GM20000 (cell line): ENCODE data around the gene STRIP1.
"Not testable (repeated sequence)": the region's sequence is repeated elsewhere in the genome, so short reads cannot be mapped to it uniquely, and the experiment has no call there.

Experiments
- DNase-seq: peaks from one replicate; pipeline ENCODE4 v3.0.0; 2012; ENCODE audit warnings: low spot score
- TF ChIP-seq, protein P1 (sequence below): IDR thresholded peaks from 2 replicates; pipeline ENCODE4 v1.5.1; 2012; ENCODE audit warnings: mild to moderate bottlenecking, control low read depth; ENCODE audit errors: extremely low read depth, missing control alignments

Gene STRIP1

DNA sequence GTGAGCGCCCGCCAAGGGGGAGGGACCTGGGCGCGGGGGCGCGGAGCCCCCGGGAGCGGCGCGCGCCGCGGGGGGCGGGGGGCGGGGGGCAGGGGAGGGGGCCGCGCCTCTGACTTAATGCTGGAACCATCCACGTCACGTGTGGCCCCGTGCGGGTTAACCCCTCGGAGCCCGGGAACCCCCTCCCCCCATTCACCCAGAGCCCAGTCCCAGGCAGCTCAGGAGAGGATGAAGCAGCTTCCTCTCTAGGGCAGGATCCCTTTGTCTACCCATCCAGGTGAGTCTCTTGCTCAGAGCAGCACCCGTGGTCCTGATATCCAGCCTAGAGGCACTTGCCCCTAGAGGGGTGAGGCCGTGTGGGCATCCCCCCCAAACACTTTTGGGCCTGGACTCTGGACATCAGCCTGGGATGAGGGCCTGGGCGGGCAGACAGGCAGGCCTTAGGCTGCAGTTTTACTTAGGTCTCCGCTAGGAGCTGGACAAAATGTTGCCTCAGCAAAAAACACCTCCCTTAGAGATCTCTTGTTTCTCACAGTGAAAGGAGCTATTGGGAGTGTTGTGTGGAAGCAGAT is 36.3 kb downstream of the STRIP1 start, which contains the start of gene ALX3:
ALX3 (minus strand) TSS at position 2 of the 572 bp plus-strand sequence. CDS start 60 bp downstream, outside the sequence.
- DNase-seq = no peak

DNA sequence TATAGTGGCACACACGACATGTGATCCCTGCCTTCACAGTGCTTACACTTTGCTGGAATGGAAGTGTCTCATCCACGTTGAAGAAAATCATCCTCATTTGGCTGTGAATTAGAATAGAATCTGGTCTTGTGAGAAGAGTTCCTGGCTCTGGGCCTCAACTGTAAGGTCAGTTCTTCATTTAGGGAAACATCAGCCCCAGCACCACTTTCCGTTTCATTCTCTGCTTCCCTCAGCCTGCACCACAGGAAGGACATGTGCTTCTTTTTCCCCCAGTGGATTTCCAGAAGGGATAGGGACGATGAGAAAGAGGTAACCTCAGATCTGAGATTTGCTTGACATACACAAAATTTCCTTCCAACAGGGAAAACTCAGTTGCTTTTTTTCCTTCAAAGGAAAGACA is 39.7 kb downstream of the STRIP1 start:
- no peak for DNase-seq
- TF ChIP-seq, protein P1, sequence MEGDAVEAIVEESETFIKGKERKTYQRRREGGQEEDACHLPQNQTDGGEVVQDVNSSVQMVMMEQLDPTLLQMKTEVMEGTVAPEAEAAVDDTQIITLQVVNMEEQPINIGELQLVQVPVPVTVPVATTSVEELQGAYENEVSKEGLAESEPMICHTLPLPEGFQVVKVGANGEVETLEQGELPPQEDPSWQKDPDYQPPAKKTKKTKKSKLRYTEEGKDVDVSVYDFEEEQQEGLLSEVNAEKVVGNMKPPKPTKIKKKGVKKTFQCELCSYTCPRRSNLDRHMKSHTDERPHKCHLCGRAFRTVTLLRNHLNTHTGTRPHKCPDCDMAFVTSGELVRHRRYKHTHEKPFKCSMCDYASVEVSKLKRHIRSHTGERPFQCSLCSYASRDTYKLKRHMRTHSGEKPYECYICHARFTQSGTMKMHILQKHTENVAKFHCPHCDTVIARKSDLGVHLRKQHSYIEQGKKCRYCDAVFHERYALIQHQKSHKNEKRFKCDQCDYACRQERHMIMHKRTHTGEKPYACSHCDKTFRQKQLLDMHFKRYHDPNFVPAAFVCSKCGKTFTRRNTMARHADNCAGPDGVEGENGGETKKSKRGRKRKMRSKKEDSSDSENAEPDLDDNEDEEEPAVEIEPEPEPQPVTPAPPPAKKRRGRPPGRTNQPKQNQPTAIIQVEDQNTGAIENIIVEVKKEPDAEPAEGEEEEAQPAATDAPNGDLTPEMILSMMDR = no peak

More for the DNA sequence above, 36.3 kb downstream of the STRIP1 start, which contains the start of gene ALX3:
- TF ChIP-seq, protein P1 = no peak

DNA sequence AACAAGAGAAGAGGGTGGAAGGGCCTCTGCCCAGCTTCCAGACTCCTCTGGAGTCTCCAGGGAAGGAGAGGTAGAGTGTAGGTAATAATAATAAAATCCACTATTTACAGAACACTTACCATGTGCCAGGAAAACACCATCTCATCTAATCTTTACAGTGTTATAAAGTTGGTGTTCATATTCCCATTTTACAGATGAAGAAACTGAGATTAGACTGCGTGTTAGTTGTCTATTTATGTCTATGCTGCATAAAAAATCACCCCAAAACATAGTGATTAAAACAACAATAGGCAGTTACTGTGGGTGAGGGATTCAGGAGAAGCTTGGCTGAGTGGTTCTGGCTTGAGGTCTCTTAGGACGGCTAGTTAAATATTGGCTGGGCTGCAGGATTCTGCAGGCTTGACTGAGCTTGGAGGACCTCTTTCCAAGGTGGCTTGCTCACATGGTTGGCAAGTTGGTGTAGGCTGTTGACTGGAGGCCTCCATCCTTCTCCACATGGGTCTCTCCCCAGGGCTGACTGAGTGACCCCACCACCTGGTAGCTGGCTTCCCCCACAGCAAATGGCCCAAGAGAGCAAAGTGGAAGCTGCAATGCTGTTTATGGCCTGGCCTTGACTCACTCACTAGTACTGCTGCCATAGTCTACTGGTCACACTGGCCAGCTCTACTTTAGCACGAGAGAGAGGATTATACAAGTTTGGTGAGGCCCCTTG is 42.5 kb downstream of the STRIP1 start:
- no peak for DNase-seq
- TF ChIP-seq, protein P1 = no peak

DNA sequence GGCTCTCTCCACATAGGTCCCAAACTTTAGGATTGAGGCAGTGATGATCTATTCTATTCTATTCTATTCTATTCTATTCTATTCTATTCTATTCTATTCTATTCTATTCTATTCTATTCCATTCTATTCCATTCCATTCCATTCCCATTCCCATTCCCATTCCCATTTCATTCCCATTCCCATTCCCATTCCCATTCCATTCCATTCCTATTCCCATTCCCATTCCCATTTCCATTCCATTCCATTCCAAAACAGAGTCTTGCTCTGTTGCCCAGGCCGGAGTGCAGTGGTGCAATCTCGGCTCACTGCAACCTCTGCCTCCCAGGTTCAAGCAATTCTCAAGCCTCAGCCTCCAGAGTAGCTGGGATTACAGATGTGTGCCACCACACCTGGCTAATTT is 45.6 kb downstream of the STRIP1 start:
- DNase-seq = not testable (repeated sequence)

DNA sequence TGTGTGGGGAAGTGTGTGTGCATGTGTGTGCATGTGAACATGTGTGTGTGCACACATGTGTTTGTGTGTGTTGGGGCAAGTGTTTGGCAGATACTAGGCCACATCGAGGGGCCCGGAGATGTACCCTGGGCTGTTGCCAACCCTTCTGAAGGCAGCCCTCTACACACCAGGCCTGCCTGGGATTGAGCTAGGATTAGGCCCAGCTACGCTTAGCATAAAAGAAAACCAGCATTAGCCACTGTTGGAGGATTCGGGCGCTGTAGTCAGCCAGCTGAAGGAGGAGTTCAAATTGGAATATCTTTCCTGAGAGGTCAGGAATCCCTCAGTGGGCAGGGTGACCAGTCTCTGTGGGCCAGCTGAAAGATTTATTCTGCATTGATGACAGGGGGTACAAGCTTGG is 46.6 kb downstream of the STRIP1 start:
- TF ChIP-seq, protein P1 = no peak
- no peak for DNase-seq

DNA sequence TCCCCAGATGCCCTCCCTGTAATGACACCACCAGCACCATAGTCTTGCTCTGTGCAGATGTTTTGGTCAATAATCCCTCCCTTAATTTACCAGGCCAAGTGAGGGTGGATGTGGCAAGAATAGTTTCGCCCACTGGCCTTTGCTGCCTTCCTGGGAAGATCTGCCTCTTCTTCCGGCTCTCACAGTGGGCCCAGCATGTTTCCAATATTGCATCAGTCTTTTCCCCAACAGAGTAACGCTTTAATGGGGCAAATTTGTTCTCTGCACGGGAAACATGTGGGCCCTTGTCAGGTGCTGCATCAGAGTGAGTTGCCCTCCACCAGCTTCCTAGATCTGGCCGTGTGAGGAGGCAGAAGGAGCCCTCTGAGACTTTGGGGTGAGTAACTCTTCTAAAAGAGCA is 48.1 kb downstream of the STRIP1 start:
- TF ChIP-seq, protein P1 = no peak
- no peak for DNase-seq

DNA sequence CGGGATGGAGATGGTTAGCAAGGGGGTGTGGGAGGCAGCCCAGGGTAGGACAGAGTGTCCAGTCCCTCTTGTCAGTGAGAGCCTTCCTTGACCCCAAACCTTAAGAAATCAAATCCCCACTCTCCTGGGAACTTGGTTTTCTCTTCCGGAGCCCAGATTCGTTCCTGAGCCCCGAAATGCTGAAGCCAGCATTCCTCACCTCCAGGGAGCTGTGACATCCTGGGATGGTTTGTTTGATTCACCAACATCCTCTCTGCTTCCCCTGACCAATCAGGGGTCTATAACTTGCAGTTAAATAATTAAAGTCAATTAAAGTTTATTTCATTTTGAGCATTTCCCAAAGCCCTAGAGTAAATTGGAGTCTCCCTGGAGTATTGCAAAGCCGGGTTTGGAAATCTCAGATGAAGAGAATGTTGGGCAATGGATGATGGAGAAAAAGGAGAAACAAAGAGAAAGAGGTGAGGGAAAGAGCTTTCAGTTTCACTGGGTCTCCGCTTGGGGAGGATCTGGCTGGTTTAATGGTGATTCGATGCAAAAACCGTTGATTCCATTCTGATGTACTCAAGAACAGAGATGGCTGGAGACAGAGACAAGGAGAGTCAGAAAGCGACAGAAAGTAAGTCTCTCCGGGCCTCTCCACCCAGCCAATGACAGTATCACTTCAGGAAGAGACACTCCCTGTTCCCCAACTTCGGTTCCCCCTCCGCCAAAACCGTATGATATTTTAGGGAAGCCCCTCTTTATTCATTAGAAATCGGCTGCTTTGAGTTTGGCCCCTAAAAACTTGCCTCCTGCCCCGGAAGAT is 48.8 kb downstream of the STRIP1 start:
- TF ChIP-seq, protein P1 = no peak

More for the DNA sequence above, 48.8 kb downstream of the STRIP1 start:
- peak; percentile 60 for DNase-seq
